ENCODE results near the gene PHLPP1. TPM values are rescaled to one million over a fixed set of nuclear protein-coding genes. Genes with fewer than 3 reads are reported as not detected.

Gene PHLPP1
- total RNA-seq, 5 donors from 2014 or later (not counting 1 experiment from before 2014, with no cell fraction given) = 6.9 to 11.5 (median 7.4) TPM

GRCh38 chr18:62875323-62875722 is 160.0 kb downstream of the PHLPP1 start:
- Histone ChIP-seq H3K36me3 (ENCODE audit: control insufficient read depth in 2 of 2, extremely low read depth in 1 of 2, insufficient read depth in 1 of 2, low read length in 1 of 2) (no peaks in the 10 kb centered on the region), H3K27ac (ENCODE audit: low read length) (no peak overlapping the region), H3K4me1 (ENCODE audit: control insufficient read depth in 1 of 2, extremely low read depth in 1 of 2, insufficient read depth in 2 of 2, low read length in 2 of 2) (peaks cover 0 to 6% of the 10 kb centered on the region in 2 experiments), H3K27me3 (replicated peaks in 1 of 2; ENCODE audit: control insufficient read depth in 2 of 2, extremely low read depth in 1 of 2, insufficient read depth in 2 of 2, low read length in 1 of 2) (no peaks in the 10 kb centered on the region), H3K4me3 (ENCODE audit: control insufficient read depth in 1 of 2, extremely low read depth in 1 of 2, low read length in 1 of 2) (no peak overlapping the region), H3K9me3 (no peaks in the 10 kb centered on the region)
- Mint-ChIP-seq H3K4me3 (no peak overlapping the region), H3K9me3 (no peaks in the 10 kb centered on the region), H3K27ac (no peak overlapping the region), H3K36me3 (peaks cover 4% of the 10 kb centered on the region), H3K4me1 (peaks cover 9 to 26% (median 12%) of the 10 kb centered on the region in 3 donors), H3K27me3 (no peaks in the 10 kb centered on the region)
- DNase-seq (no peak), ATAC-seq (replicated peaks in 1 of 4) (no peak)
- POLR2A ChIA-PET = no interaction called here
- 100% methylated on average over 1 of the region's 3 CpGs for WGBS (ENCODE audit: insufficient coverage)
- CTCF ChIA-PET = no interaction called here

- Histone ChIP-seq H3K27ac (ENCODE audit: low read length) (no peak overlapping the region), H3K36me3 (ENCODE audit: control insufficient read depth in 2 of 2, extremely low read depth in 1 of 2, insufficient read depth in 1 of 2, low read length in 1 of 2) (no peaks in the 10 kb centered on the region), H3K4me1 (ENCODE audit: control insufficient read depth in 1 of 2, extremely low read depth in 1 of 2, insufficient read depth in 2 of 2, low read length in 2 of 2) (peaks cover 0 to 6% of the 10 kb centered on the region in 2 experiments), H3K9me3 (no peaks in the 10 kb centered on the region), H3K27me3 (replicated peaks in 1 of 2; ENCODE audit: control insufficient read depth in 2 of 2, extremely low read depth in 1 of 2, insufficient read depth in 2 of 2, low read length in 1 of 2) (no peaks in the 10 kb centered on the region), H3K4me3 (ENCODE audit: control insufficient read depth in 1 of 2, extremely low read depth in 1 of 2, low read length in 1 of 2) (no peak overlapping the region)
- Mint-ChIP-seq H3K4me3 (no peak overlapping the region), H3K4me1 (peaks cover 9 to 26% (median 10%) of the 10 kb centered on the region in 3 donors), H3K9me3 (no peaks in the 10 kb centered on the region), H3K27me3 (no peaks in the 10 kb centered on the region), H3K27ac (no peak overlapping the region), H3K36me3 (peaks cover 4% of the 10 kb centered on the region)
- CTCF ChIA-PET = no interaction called here
- ATAC-seq (replicated peaks in 1 of 4) (no peak), DNase-seq (no peak)
- POLR2A ChIA-PET = no interaction called here
- WGBS (ENCODE audit: insufficient coverage) = no CpG with 5 or more reads among the region's 4 CpGs
These were observed 160.8 kb downstream of the PHLPP1 start for GRCh38 chr18:62876111-62876510.

GRCh38 chr18:62876828-62877227 is 161.5 kb downstream of the PHLPP1 start:
- Histone ChIP-seq H3K4me3 (ENCODE audit: control insufficient read depth in 1 of 2, extremely low read depth in 1 of 2, low read length in 1 of 2) (no peak overlapping the region), H3K27me3 (replicated peaks in 1 of 2; ENCODE audit: control insufficient read depth in 2 of 2, extremely low read depth in 1 of 2, insufficient read depth in 2 of 2, low read length in 1 of 2) (no peaks in the 10 kb centered on the region), H3K4me1 (ENCODE audit: control insufficient read depth in 1 of 2, extremely low read depth in 1 of 2, insufficient read depth in 2 of 2, low read length in 2 of 2) (peaks cover 3 to 6% of the 10 kb centered on the region in 2 experiments), H3K36me3 (ENCODE audit: control insufficient read depth in 2 of 2, extremely low read depth in 1 of 2, insufficient read depth in 1 of 2, low read length in 1 of 2) (no peaks in the 10 kb centered on the region), H3K27ac (ENCODE audit: low read length) (no peak overlapping the region), H3K9me3 (no peaks in the 10 kb centered on the region)
- no peak overlapping the region for H3K27ac Mint-ChIP-seq
- no peaks in the 10 kb centered on the region for H3K9me3 Mint-ChIP-seq
- POLR2A ChIA-PET = no interaction called here
- H3K27me3 Mint-ChIP-seq = no peaks in the 10 kb centered on the region
- peaks cover 10 to 26% (median 11%) of the 10 kb centered on the region in 3 donors for H3K4me1 Mint-ChIP-seq
- DNase-seq (no peak), ATAC-seq (replicated peaks in 1 of 4) (no peak)
- CTCF ChIA-PET = no interaction called here
- H3K4me3 Mint-ChIP-seq = no peak overlapping the region
- peaks cover 5% of the 10 kb centered on the region for H3K36me3 Mint-ChIP-seq
- no CpG with 5 or more reads among the region's 3 CpGs for WGBS (ENCODE audit: insufficient coverage)

- H3K4me1 Mint-ChIP-seq = peaks cover 10 to 26% (median 11%) of the 10 kb centered on the region in 3 donors
- no peaks in the 10 kb centered on the region for H3K27me3 Mint-ChIP-seq
- peaks cover 3% of the 10 kb centered on the region for H3K36me3 Mint-ChIP-seq
- Histone ChIP-seq H3K4me3 (ENCODE audit: control insufficient read depth in 1 of 2, extremely low read depth in 1 of 2, low read length in 1 of 2) (no peak overlapping the region), H3K36me3 (ENCODE audit: control insufficient read depth in 2 of 2, extremely low read depth in 1 of 2, insufficient read depth in 1 of 2, low read length in 1 of 2) (no peaks in the 10 kb centered on the region), H3K27ac (ENCODE audit: low read length) (no peak overlapping the region), H3K9me3 (no peaks in the 10 kb centered on the region), H3K4me1 (ENCODE audit: control insufficient read depth in 1 of 2, extremely low read depth in 1 of 2, insufficient read depth in 2 of 2, low read length in 2 of 2) (peaks cover 3 to 6% of the 10 kb centered on the region in 2 experiments), H3K27me3 (replicated peaks in 1 of 2; ENCODE audit: control insufficient read depth in 2 of 2, extremely low read depth in 1 of 2, insufficient read depth in 2 of 2, low read length in 1 of 2) (no peaks in the 10 kb centered on the region)
- DNase-seq (no peak), ATAC-seq (replicated peaks in 1 of 4) (no peak)
- 71% methylated on average over 2 of the region's 6 CpGs for WGBS (ENCODE audit: insufficient coverage)
- H3K4me3 Mint-ChIP-seq = no peak overlapping the region
- no peaks in the 10 kb centered on the region for H3K9me3 Mint-ChIP-seq
- no peak overlapping the region for H3K27ac Mint-ChIP-seq
- ChIA-PET CTCF (interaction anchor here (0.6 to 0.9 kb wide), 2 partner anchors 105 to 162 kb away, joined by 3 read pairs; partner anchors contain the start of gene PHLPP1 (in 1 of the 2)), POLR2A (no interaction called here)
These were observed 162.3 kb downstream of the PHLPP1 start for GRCh38 chr18:62877411-62878221.

GRCh38 chr18:62878305-62878704 is 163.0 kb downstream of the PHLPP1 start:
- H3K27ac Mint-ChIP-seq = peak overlapping the region in 1 of 2 donors; percentile 7
- no peaks in the 10 kb centered on the region for H3K27me3 ChIP-seq (replicated peaks in 1 of 2; ENCODE audit: control insufficient read depth in 2 of 2, extremely low read depth in 1 of 2, insufficient read depth in 2 of 2, low read length in 1 of 2)
- H3K9me3 ChIP-seq = no peaks in the 10 kb centered on the region
- DNase-seq = no peak
- H3K27ac ChIP-seq (ENCODE audit: low read length) = no peak overlapping the region
- H3K4me1 ChIP-seq (ENCODE audit: control insufficient read depth in 1 of 2, extremely low read depth in 1 of 2, insufficient read depth in 2 of 2, low read length in 2 of 2) = peaks cover 3 to 6% of the 10 kb centered on the region in 2 experiments
- no peak overlapping the region for H3K4me3 ChIP-seq (ENCODE audit: control insufficient read depth in 1 of 2, extremely low read depth in 1 of 2, low read length in 1 of 2)
- H3K9me3 Mint-ChIP-seq = no peaks in the 10 kb centered on the region
- H3K4me1 Mint-ChIP-seq = peaks cover 10 to 26% (median 11%) of the 10 kb centered on the region in 3 donors
- no peaks in the 10 kb centered on the region for H3K36me3 ChIP-seq (ENCODE audit: control insufficient read depth in 2 of 2, extremely low read depth in 1 of 2, insufficient read depth in 1 of 2, low read length in 1 of 2)
- H3K27me3 Mint-ChIP-seq = no peaks in the 10 kb centered on the region
- ChIA-PET CTCF (interaction anchor here (0.6 to 0.9 kb wide), 2 partner anchors 106 to 163 kb away, joined by 3 read pairs; partner anchors contain the start of gene PHLPP1 (in 1 of the 2)), POLR2A (no interaction called here)
- no CpG with 5 or more reads among the region's 3 CpGs for WGBS (ENCODE audit: insufficient coverage)
- no peak overlapping the region for H3K4me3 Mint-ChIP-seq
- ATAC-seq (replicated peaks in 1 of 4) = no peak
- peaks cover 3% of the 10 kb centered on the region for H3K36me3 Mint-ChIP-seq

GRCh38 chr18:62880034-62880433 is 164.7 kb downstream of the PHLPP1 start:
- ATAC-seq (replicated peaks in 1 of 4) (no peak), DNase-seq (no peak)
- no peaks in the 10 kb centered on the region for H3K36me3 ChIP-seq (ENCODE audit: control insufficient read depth in 2 of 2, extremely low read depth in 1 of 2, insufficient read depth in 1 of 2, low read length in 1 of 2)
- Mint-ChIP-seq H3K27me3 (no peaks in the 10 kb centered on the region), H3K4me3 (no peak overlapping the region), H3K36me3 (peaks cover 3% of the 10 kb centered on the region), H3K4me1 (peaks cover 8 to 26% (median 12%) of the 10 kb centered on the region in 3 donors), H3K9me3 (no peaks in the 10 kb centered on the region), H3K27ac (no peak overlapping the region)
- ChIA-PET POLR2A (interaction anchor here in 1 of 2 donors (0.6 kb wide), 3 partner anchors 11 to 580 kb away, joined by 3 to 11 read pairs (median 10); no protein-coding TSS in a partner anchor), CTCF (interaction anchor here (0.6 to 0.7 kb wide), 2 partner anchors 11 to 437 kb away, joined by 7 to 8 read pairs; no protein-coding TSS in a partner anchor)
- H3K4me3 ChIP-seq (ENCODE audit: control insufficient read depth in 1 of 2, extremely low read depth in 1 of 2, low read length in 1 of 2) = no peak overlapping the region
- peaks cover 3 to 6% of the 10 kb centered on the region in 2 experiments for H3K4me1 ChIP-seq (ENCODE audit: control insufficient read depth in 1 of 2, extremely low read depth in 1 of 2, insufficient read depth in 2 of 2, low read length in 2 of 2)
- H3K9me3 ChIP-seq = no peaks in the 10 kb centered on the region
- no peaks in the 10 kb centered on the region for H3K27me3 ChIP-seq (replicated peaks in 1 of 2; ENCODE audit: control insufficient read depth in 2 of 2, extremely low read depth in 1 of 2, insufficient read depth in 2 of 2, low read length in 1 of 2)
- WGBS (ENCODE audit: insufficient coverage) = no CpG with 5 or more reads among the region's 1 CpG
- no peak overlapping the region for H3K27ac ChIP-seq (ENCODE audit: low read length)
